GM18517 (cell line): ENCODE measurements around the gene PPP4R3B.

ENCODE experiments used
- ATAC-seq: cut with Tn5 transposase; IDR thresholded peaks from one replicate; pipeline ENCODE4 v1.9.1; 2021; ENCODE audit warnings: mild to moderate bottlenecking, moderate library complexity; ENCODE audit not compliant: unreplicated experiment

PPP4R3B gene

DNA sequence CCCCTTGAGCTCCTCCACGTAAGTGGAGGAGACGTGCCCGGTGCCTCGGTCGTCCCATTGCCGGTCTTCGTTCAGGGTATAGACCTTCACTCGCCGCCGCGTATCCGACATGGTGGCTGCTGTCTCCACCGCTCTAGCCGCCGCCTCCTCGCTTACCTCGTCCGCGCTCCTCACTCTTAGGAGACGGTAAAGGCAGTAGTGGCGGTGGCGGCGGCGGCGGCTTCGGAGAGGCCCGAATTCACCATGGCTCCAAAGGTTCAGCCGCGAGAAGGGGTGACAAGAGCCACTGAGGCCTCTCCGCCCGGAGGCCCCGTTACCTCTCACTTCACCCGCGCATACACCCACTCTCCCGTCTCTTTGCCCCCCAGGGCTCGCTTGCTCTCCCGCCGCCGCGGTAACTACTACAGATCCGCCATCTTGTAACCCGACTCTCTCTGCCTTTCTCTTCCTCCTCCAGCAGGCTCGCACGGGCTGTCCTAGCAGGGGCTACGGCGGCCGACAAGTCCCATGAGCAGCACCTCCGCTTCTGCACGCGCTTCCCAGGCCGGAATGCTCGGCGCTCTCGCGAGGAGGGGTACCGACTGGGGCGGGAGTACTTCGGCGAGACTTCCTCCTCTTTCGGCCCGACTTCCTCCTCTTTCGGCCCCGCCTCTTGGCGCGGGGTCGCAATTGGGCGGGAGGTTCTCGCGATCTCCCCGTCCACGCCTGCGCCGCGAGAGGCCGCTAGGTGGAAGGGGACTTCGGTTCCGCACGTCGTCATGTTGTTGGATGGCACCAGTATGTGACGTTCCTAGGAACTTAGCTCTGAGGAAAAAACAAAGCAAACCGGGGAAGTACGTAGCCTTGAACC lies at the start of gene PPP4R3B:
PPP4R3B (minus strand) TSS at position 448 of the 850 bp plus-strand sequence; CDS start at position 111, 337 bp downstream.
- ATAC-seq, result peak; percentile 81

DNA sequence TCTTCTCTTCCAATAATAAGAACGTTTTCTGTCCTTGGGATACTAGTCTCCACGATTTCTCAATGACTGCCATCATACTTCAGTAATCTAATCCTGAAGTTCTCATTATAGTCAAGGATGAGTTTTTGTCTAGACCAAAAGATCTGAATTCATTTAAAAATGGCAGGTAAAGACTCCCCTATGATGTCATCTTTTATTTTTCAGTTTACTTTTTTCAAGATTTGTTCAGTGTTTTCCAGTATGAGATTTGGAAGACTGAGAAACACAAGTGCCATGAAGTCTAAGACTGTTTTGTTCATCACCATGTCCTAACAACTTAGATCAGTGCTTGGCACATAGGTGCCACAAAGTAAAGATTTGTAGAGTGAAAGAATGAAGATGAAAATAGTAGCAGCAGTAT lies 35.8 kb upstream of the PPP4R3B start:
- ATAC-seq, result no peak

DNA sequence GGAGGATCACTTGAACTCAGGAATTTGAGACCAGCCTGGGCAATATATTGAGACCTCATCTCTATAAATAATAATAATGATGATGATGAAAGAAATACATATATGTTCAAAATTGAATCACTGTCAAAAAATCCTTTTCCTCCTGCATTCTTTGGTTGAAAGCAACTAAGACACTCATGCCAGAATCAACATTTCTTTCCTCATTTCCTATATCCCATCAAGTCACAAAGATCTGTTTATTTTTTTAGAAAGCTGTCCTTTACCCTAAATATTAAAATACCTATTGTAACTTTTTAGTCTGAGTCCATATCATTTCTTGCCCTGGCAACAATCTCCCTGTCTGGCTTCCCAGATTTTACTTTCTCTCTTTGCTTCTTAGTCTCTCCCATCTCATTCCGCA lies 31.8 kb upstream of the PPP4R3B start:
- ATAC-seq, result no peak

DNA sequence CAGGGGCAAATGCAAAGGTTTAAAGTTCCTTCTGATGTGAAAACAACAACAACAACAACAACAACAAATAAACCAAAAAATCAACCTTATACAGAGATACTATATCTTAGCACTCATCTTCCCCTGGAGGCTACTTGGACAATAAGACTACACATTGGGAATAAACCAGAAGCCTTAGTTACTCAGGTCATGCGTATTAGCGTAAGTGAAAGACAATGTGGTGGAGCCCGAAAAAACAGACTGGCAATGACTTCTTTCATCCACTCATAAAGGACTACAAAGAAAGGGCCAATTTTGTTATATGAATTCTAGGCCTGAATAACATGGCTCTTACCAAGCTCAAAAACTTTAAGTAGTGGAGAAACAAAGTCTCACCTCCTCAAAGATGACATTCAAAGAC lies 19.4 kb upstream of the PPP4R3B start:
- ATAC-seq, result no peak

DNA sequence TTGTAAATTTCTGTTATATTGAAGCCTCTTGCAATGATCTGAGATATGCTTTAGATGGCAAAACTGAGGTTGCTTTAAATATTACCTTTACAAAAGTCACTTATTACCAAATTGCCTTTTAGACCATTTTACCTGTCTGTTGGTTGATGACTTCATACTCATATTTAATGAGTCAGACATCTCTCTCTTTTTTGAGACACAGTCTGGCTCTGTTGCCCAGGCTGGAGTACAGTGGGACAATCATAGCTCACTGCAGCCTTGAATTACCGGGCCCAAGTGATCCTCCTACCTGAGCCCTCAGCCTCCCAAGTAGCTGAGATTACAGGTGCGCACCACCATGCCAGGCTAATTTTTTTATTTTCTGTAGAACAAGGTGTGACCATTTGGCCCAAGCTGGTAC lies 11.5 kb upstream of the PPP4R3B start:
- no peak for ATAC-seq

DNA sequence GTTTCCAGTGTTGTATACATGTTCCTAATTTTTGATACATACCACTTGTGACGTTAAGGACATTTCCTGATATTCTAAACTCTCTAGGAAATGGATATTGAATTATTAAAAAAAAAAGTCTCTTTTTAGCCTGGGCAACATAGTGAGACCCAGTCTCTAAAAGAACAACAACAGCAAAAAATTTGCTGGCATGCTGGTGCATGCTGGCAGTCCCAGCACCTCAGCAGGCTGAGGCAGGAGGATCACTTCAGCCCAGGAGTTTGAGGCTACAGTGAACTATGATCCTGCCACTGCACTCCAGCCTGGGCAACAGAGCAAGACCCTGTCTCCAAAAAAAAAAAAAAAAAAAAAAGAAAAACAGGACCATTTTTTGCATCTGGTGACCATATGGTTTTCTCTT lies 10.5 kb upstream of the PPP4R3B start:
- ATAC-seq, result no peak

DNA sequence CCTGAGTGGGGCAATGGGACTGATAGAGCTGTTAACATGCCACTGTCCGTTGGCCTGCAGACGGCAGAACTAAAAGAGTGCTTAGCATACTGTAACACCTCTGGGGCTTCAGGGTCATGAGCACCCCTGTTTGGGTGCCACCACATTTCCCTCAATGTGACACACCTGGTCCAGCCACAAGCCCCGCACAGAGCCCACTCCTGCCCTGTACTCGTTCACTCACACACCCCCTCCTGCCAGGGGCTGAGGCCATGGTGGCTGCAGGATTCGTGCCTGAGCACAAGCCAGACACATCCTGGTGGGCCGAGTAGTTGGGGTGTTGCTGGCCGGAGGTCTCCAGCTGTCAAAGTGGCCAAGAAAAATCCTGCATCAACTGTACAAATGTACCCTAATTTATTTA lies 4.4 kb upstream of the PPP4R3B start:
- ATAC-seq, result no peak

DNA sequence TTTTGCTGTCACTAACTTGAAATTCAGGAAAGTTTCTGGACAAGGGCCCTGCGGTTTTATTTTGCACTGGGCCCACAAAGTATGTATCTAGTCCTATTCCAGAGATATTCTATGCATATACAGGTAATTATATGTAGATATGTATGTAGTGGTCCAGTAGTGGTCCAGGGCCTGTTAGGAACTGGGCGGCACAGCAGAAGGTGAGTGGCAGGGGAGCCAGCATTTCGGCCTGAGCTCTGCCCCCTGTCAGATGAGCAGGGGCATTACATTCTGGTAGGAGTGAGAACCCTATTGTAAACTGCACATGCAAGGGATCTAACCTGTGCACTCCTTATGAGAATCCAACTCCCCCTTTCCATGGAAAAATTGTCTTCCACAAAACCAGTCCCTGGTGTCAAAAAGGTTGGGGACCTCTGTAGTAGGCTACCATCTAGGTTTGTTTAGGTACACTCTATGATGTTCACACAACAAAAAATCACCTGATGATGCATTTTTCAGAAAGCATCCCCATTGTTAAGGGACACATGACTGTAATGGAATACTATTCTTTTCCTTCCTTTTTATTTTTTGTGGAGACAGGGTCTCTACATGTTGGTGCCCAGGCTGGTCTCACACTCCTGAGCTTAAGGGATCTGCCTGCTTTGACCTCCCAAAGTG lies 2.8 kb upstream of the PPP4R3B start:
- ATAC-seq, result no peak

DNA sequence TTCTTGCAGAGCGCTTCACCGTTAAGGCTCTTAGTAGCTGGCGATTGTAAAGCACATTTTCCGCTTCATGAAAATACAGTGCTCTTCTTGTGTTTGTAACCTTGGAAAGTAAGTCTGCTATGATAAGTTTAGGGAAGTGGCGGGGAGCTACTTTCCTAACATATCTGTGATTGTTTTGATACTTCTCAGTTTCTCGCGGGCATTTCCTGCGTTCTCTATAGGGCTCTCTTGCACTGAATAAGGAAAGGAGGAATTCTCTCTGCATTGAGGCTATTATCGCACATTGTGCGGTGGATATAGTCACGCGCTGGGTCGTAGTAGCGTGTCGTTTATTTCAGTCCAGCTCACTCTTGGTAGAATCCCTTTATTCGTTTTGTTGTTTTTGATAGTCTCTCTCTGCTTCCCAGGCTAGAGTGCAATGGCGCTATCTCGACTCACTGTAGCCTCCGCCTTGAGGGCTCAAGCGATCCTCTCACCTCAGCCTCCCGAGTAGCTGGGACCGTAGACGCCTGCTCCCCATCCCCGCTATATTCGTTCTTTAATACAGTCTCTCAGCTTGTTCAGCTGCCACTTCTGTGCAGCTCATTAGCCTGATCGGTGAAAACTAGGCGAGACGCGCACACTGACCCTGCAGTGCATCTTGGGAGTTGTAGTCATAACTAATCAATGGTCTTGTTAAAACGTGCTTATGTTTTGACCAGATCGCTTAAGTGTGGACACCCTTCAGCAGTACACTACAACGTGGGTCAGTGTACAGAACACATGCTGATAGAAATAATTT lies 1.0 kb upstream of the PPP4R3B start:
- ATAC-seq, result peak; percentile 47

DNA sequence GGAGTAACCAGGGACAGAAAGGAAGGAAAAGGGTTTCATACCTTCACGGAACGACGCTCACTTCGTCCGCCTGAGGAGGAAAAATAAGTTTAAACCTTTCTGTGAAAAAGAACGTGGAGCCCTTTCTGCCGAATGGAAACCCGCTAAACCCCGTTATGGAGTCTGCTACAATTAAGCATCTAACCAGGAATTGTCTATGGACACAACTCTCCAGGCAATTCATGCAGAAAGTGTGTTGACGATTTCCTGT lies 528 bp upstream of the PPP4R3B start:
- ATAC-seq, result no peak

DNA sequence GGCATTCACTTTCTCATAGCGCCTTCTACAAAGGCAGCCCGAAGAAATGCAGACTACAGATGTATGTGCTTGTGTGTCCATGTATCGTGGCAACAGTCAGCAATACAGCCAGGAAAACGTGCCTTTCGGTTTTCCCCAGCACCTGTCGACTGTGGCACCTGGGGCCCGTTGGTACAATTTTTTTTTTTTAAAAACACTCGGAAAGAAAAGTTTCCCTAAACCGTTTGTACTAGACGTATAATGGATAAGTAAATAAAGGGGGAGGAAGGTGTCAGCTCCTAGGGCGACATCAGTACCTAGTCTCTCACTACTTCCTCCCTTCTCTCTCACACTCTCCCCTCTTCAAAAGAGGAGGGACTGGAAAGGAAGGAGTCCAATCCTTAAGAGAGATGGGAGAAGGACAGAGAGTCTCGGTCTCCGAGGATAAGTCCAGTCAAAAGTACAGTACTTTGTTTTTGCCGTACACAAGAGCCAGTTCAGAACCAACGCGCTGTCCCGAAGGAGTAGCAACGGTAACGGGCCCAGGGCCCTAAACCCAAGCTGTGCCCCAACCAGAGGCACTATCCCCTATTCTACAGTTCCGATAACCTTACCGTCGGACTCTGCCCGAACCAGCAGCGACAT lies 759 bp downstream of the PPP4R3B start:
- peak; percentile 26 for ATAC-seq

DNA sequence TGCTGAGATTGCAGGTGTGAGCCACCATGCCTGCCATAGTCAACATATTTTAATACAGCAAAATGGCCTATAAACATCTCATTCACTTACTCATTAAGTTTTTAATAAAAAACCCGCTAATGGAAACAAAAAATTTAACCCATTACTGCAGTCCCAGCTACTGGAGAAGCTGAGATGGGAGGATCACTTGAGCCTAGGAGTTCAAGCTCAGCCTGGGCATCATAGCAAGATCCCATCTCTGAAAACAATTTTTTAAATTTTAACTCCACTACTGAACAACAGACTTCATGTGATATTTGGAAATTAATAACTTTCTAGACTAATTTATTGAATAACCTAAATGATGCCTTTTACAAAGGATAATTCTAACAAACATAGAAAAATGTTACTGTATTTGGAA lies 5.4 kb downstream of the PPP4R3B start:
- ATAC-seq, result no peak

DNA sequence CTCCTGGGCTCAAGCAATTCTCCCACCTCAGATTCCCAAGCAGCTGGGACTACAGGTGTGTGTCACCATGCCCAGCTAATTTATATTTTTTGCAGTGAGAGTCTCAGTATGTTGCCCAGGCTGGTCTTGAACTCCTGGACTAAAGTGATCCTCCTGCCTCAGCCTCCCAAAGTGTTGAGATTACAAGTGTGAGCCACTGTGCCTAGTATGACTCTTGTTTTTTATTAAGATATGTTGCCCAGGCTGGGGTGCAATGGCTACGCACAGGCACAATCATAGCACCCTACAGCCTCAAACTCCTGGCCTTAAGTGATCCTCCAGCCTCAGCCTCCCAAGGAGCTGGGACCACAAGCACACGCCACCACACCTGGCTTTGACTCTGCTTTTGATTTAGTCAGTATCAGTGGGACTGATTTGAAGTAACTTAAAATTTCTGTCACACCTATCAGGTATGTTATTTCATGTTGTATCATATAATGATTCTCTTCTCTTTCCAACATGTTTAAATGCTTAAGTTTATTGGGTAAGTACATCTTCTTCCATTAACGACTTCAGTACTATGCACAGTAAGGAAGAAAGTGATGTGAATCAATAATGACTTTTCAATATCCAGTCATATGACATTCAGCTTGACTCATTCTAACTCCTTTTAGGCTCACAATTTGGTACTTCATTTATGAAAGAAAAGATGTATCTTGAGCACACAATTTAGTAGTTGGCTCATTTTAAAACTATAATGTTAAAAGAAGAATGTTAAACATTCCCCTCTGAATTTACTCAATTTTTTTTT lies 6.3 kb downstream of the PPP4R3B start:
- no peak for ATAC-seq

DNA sequence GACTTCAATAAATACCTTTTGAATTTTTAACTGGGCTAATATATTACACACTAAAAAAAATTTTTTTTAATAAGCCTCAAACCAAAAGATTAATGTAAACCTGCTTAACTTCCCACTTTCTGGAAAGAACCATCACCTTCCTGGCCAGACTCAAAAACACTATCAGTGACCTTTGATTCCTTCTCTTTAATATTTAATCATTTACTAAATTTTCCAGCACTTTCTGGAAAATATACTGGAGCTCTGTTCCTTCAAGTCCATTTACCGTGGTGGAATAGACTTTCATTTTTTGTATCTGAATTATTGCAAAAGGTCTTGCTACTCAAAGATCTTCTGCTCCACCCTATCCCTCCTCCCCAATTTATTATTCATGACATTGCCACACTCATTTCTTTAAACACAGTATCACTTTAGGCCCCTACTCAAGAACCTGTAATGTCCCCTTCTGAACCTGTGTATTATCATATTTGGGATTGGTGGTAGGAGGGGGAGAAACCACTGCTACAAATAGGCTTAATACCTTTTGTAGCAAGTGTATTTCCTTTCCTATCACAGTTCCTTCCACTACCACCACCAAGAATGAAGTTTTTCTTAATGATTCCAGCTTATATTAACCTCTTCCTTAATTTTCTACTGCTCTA lies 7.4 kb downstream of the PPP4R3B start:
- ATAC-seq, result no peak

DNA sequence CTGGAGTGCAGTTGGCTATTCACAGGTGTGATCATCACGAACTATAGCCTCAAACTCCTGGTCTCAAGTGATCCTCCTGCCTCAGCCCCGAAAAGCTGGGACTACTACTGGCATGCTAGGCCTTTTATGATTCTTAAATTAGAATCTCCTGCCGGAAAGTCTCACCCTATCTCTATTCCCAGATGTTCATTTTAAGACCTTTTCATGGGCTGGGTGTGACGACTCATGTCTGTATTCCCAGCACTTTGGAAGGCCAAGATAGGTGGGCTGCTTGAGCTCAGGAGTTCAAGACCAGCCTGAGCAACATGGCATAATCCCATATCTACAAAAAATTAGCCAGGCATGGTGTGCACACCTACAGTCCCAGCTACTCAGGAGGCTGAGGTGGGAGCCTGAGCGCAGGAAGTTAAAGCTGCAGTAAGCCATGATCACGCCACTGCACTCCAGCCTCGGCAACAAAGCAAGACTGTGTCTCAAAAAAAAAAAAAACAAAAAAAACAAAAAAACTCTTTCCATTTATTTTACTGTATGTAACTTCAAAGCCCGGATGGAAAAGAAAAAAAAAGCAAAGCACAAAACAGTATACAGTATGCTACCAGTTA lies 8.1 kb downstream of the PPP4R3B start:
- no peak for ATAC-seq

DNA sequence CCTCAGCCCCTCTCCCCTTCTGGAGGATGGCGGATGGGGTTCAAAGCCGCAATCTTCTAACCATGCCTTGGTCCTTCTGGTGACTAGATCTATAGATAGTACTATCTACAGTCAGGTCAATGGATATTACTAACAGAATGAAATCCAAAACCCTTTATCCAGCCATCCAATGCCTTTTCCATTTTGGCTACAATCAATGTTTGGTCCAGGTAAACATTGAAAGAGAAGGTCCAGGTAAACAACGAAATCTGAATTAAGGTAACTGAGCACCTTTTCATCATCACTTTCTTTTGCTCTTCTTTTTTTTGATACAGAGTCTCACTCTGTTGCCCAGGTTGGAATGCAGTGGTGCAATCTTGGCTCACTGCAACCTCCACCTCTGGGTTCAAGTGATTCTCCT lies 9.7 kb downstream of the PPP4R3B start:
- no peak for ATAC-seq

DNA sequence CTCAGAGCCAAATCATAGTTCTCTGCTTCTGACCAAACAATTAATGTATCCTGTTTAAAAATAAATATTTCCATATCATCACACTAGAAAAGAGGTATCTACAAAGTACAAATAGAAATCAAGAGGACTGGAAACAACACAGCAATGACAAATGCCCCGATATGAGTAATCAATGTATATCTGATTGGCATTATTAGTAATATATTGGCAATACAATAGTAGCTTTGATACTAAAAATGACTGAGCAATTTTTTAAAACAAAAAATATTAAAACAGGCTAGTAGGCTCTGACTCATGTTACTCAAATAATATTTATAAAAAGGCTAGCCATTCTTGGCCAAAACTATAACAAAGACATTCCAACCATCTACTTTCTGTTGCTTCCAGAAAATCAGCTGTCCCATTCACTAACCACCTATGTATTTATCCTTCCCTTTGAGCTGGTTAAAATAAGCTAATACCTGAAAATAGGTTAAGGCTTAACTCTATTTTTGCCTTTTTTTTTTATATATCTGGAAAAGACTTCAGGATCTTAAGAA lies 13.3 kb downstream of the PPP4R3B start:
- ATAC-seq, result no peak

DNA sequence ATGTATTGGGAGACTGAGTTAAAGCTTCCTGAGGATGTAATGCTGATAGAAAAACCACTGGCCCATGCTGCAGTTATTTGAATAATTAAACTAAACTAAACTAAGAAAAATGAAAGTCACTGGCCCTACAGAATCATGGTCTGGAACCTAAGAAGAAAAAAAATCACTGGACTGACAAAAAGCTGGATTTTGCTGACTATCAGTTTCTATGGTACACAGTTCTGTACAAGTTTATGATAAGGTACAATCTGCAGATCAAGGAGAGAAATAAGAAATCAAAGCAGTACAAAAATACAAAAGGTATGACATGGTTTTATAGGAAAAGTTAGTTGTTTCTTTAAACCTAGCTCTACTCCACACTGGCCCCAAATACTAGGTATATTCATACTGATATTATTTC lies 15.6 kb downstream of the PPP4R3B start:
- no peak for ATAC-seq

DNA sequence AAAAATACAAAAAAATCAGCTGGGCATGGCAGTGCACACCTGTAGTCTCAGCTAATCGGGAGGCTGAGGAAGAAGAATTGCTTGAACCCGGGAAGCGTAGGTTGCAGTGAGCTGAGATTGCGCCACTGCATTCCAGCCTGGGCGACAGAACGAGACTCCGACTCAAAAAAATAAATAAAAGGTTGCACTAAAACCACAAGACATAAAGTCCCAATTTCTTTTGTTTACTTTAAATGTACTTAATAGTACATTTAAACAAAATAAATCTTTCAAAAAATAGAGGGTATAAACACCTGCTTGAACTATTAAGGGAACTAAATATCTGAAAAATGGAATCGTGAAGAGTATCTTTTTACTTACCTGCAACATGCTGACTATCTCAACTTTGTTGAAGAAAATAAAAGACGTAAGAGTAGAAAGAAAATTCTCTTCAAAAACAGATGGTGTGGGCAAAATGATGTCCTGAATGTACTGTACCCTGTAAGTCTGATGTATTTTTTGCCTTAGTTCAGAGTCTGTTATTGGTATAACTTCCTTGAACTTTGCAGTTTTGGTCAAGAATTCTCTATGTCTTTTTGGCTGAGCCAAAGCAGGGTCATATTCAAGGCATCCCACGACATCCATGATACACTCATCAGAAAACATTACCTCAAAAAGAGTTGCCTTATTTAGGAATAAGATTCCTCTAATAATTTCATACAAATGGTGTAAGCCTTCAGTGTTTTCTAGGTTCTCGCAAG lies 19.2 kb downstream of the PPP4R3B start:
- no peak for ATAC-seq
